Activated CD4-positive, CD25-positive, alpha-beta regulatory T cell (primary cell): ENCODE results near the gene HIP1.
"Not testable (repeated sequence)": the region's sequence is repeated elsewhere in the genome, so short reads cannot be mapped to it uniquely, and the experiment has no call there.

Experiments
- DNase-seq, 4 experiments: peaks; one replicate each; lab custom pipeline; 2025; lab: John Stamatoyannopoulos, UW

Gene HIP1

DNA sequence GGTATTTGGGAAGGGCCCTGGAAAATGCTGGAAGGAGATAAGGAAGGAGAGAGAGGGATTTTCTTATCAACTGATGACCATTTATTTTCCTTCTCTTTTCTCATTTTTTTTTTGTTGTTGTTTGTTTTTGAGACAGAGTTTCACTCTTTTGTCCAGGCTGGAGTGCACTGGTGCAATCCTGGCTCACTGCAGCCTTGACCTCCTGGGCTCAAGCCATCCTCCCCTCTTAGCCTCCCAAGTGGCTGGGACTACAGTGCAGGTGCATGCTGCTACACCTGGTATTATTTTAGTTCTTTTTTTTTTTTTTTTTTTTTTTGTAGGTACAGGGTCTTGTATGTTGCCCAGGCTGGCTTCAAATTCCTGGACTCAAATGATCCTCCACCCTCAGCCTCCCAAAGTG, 52.2 kb downstream of the HIP1 start:
- no peak for DNase-seq

DNA sequence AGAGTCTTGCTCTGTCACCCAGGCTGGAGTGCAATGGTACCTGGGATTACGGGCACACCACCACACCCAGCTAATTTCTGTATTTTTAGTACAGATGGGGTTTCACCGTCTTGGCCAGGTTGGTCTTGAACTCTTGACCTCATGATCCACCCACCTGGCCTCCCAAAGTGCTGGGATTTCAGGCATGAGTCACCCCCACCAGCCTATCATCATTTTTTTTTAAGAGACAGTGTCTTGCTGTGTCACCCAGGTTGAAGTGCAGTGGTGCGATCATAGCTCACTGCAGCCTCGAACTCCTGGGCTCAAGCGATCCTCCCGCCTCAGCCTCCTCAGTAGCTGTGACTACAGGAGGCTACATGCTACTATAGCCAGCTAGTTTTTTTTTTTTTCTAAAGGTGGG, 56.7 kb downstream of the HIP1 start:
- DNase-seq: not testable (repeated sequence)

DNA sequence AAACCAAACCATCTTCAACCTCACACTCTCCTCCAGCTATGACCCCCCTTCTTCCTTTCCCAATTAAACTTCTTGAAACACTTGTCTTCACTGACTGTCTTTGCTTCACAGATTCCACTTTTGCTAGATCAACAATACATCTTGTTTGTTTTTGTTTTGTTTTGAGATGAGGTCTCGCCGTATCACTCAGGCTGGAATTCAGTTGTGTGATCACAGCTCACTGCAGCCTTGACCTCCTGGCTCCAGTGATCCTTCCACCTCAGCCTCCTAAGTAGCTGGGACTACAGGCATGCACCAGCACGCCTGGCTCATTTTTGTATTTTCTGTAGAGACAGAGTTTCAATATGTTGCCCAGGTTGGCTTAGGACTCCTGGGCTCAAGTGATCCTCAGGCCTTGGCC, 59.7 kb downstream of the HIP1 start:
- DNase-seq: no peak

DNA sequence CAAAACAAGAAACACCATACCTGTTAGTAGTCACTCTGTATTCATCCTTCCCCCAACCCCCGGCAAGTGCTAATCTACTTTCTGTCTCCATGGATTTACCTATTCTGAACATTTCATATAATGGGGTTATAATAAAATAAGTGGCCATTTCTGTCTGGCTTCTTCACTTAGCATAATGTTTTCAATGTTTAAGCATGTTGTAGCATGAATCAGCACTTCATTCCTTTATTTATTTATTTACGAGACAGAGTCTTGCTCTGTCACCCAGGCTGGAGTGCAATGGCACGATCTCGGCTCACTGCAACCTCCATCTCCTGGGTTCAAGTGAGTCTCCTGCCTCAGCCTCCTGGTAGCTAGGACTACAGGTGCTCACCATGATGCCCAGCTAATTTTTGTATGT, 69.2 kb downstream of the HIP1 start:
- no peak for DNase-seq

DNA sequence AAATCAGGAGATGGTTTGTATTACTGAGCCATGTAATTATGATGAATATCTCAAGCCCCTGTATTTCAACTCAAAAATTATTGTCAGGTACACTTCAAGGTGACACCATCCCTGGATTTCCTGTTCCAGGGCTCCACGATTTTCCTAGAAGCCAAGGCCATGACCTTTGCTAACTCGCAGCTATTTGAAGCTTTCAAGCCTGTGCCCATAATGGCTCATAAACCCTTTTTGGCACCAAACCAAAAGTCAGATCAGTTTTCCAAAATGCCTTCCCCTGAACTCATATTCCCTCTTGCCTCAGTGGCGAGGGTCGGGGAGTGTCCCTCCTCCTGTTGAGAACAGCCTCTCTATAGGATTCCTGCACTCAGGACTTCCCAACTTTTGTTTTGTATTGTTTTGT, 70.8 kb downstream of the HIP1 start:
- no peak for DNase-seq

DNA sequence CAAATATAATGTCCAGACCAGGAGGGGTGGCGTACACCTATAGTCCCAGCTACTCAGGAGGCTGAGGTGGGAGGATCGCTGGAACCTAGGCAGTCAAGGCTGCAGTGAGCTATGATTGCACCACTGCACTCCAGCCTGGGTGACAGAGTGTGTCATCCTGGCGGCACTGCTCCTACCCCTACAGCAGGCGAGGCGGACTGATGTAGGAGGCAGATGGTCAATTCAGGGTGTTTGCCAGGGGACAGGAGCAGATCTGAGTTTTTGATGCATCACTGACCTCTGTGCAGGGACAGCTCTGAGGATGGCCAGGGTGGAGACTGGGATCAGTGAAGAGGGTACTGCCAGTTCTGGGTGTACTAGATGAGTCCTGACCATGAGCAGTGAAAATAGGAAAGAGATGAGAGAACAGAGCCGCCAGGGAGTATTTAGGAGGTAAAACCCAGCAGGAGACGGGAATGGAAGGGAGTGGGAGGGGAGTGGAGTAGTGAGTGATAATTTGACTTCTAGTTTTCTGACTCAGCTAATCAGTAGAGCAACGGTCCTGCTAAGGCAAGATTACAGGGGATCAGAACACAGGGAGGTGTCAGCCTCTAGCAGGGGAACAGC, 75.3 kb downstream of the HIP1 start:
- no peak for DNase-seq

DNA sequence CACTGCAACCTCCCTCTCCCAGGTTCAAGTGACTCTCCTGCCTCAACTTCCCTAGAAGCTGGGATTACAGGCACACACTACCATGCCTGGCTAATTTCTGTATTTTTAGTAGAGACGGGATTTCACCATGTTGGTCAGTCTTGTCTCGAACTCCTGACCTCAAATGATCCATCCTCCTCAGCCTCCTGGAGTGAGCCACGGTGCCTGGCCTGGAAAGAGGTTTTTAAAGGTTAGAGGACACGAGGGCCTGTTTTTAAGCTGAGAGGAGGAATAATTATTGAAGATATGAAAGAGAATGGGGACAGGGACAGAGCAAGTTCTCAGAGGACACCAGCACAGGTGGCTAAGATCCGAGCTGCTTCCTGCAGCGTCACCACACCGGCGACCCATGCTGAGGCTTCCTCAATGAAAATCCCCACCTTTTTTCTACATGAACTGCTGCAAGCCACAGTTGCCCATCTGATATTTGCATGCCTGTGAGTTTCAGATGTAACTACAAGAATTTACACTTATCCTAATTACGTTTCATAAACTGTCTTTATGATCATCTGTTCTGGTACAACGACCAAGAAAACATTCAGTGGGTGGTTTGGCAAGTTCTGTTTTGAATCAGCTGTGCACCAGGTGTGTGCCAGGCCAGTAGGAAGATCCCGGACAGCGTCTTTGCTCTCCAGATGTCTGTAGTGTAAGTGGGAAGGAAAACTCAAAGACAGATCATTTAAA, 76.0 kb downstream of the HIP1 start:
- DNase-seq: no peak

DNA sequence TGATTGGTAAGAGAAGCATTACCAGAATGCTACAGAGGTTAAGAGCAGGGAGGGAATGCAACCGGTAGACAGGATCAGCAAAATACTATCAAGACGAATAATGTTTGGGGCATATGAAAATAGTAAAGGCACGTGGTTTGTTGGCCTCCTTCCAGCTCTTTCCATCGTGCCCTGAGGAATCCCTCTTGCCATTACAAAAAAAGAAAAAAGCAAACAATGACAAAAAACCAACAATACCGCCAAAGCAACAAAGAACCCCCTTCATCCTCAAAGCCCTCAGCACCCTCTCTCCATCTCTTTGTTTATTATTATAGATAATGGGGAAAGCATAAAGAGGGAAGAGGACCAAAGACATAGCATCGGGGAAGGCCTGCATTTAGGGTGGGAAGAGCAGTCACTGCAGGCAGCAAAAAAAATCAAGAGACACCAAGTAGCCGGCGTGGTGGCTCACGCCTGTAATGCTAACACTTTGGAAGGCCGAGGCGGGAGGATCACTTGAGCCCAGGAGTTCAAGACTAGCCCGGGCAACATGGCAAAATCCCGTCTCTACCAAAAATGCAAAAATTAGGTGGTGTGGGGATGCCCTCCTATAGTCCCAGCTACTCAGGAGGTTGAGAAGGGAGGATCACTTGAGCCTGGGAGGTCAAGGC, 78.0 kb downstream of the HIP1 start:
- no peak for DNase-seq

DNA sequence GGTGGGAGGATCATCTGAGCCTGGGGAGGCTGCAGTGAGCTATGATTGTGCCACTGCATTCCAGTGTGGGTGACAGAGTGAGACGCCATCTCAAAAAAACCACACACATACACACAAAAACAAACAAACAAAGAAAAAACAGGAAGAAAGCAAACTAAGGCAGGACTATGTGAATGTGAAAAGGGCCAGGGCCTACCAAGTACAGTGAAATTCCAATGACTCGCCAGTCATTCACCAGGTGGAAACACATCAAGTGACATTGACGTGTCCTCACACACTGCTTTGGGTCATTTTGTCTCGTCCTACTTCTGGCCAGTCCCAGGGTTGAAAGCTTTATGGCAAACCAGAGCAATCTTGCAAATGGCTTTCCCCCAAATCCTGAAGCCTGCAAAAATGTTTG, 79.9 kb downstream of the HIP1 start:
- no peak for DNase-seq

DNA sequence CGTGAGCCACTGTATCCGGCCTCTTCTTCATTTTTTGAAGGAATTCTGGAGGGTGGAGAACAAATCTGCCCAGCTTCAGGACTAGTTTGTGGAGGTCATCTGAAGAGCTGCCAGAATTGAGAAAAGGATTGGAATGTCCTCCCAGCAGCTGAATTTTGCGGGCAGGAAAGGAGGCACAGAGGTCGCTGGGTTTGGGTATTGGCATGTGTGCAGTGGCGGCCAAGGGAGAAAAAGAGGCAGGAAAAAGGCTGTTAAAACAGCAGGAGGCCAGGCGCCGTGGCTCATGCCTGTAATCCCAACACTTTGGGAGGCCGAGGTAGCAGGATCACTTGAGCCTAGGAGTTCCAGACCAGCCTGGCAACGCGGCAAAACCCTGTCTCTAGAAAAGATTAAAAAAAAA, 80.4 kb downstream of the HIP1 start:
- no peak for DNase-seq

DNA sequence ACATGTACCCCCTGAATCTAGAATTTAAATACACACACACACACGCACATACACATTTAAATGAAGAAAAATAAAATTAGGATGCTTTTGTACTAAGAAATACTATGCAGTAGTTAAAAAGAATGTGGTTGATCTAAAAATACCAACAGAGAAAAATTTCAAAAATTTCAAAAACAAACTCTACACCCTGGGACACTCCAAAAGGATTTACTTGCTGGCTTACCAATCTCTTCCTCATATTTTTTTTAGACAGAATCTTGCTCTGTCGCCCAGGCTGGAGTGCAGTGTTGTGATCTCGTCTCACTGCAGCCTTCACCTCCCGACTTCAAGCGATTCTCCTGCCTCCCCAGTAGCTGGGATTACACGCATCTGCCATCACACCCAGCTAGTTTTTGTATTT, 80.9 kb downstream of the HIP1 start:
- DNase-seq: no peak

DNA sequence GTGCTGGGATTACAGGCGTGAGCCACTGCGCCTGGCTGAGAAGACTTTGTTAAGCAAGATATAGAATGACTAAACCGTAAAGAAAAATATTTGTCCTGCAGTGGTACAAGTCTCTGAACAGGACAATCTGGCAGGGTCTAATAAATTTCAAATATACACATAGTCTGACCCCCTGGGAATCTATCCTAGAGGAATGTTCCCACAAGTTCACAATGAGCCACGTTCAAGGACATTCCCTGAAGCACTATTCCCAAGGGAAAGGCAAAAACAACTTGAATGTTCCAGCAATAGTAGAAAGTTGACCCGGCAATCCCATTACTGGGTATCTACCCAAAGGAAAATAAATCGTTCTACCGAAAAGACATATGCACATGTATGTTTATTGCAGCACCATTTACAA, 82.0 kb downstream of the HIP1 start:
- no peak for DNase-seq

DNA sequence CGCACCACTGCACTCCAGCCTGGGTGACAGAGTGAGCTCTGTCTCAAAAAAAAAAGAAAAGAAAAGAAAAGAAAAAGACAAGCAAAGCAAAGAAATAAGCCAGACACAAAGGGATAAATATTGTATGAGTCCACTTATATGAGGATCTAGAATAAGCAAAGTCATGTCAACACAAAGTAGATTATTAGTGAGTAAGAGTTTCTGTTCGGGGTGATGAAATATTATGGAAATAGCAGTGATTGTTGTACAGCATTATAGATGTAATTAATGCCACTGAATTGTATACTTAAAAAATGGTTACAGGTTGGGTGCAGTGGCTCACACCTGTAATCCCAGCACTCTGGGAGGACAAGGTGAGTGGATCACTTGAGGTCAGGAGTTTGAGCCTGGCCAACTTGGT, 83.2 kb downstream of the HIP1 start:
- no peak for DNase-seq

DNA sequence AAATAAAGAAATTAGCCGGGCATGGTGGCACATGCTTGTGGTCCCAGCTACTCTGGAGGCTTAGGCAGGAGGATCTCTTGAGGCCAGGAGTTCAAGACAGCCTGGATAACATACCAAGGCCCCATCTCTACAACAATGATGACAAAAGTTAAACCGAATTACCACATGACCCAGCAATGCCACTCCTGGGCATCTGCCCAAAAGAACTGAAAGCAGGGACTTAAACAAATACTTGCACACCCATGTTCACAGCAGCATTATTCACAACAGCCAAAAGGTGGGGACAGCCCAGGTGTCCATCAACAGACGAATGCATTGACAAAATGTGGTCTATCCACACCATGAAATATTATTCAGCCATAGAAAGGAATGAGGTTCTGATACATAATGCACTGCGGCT, 83.9 kb downstream of the HIP1 start:
- no peak for DNase-seq

DNA sequence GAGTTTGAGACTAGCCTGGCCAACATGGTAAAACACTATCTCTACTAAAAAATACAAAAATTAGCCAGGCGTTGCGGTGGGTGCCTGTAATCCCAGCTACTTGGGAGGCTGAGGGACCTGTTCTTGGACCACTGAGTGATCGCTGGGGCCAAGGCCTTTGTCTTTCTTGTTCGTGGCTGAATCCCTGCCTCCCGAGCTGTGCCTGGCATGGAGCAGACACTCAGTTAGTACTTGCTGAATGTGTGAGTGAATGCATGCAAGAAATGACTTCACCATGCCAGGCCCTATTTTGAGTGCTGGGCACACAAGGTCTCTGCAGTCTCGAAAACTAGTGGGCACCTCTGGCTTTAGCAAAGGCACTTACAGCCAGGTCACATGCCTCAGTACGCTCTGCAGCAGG, 85.1 kb downstream of the HIP1 start:
- no peak for DNase-seq

DNA sequence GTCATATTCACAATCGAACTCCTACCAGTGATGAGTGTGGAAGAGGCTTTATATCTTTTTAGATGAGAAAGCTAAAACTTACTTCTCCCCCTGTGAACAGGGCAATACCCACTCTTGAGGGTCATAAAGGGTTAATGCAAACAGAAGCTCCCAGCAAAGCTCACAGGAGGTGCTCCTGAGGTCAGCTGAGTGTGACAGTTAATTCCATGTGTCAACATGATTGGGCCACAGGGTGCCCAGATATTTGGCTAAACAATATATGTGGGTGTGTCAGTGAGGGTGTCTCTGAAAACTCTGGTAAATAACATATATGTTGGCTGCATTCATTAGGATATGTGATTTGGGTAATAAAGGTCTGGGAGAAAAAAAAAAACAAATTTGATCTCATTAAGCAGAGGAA, 86.0 kb downstream of the HIP1 start:
- no peak for DNase-seq

DNA sequence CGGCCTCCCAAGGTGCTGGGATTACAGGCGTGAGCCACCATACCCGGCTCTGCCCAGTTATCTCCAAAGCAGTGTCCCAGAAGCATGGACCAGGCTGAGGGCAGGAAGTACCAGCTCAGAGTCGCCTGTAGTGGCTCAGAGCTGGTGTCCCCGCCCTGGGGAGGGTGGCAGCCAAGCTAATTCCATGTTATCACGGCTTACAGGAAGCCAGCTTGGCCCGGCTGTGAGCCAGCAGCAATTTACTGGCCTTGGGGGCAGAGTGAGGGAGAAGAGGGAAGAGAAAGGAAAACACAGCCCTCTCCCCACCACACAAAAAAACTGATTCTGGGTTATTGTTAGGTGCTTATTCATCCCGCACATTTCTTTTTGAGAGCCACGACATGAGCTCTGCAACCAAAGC, 88.1 kb downstream of the HIP1 start:
- no peak for DNase-seq

DNA sequence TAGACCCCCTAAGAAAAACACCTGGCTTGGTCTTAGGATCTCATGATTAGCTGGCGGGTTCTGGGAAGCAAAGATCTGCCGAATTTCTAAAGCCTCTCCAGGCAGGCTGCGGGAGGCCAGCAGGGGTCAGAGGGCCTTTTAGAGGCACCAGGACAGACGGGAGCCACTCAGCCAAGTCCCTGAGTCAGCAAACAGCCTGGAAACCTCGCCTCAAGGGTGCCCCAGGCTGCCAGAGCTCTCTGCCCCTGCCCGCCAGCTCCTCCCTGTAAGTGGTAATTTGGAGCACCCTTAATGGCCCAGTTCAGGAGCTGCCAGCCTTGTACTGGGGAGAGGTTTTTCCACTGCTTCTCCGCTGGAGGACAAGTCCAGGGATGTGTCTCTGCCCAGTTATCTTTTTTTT, 88.7 kb downstream of the HIP1 start:
- no peak for DNase-seq

DNA sequence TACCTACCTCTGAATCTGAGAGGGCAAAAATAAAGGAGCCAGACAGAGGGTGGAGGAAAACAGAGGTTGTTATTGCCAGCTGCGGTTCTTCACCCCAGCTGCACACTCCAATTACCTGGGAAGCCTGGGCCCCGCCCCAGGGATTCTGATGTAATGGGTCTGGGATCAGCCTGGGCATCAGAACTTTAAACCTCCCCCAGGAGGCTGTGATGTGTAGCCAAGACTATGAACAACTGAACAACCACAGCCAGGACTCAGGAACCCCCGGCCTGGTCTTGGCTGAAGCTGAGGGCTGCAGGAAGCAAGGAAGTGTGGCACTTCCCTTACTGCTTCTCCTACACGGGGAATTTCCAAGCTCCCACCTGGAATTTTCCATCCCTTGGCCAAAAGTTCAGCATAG, 89.3 kb downstream of the HIP1 start:
- no peak for DNase-seq

DNA sequence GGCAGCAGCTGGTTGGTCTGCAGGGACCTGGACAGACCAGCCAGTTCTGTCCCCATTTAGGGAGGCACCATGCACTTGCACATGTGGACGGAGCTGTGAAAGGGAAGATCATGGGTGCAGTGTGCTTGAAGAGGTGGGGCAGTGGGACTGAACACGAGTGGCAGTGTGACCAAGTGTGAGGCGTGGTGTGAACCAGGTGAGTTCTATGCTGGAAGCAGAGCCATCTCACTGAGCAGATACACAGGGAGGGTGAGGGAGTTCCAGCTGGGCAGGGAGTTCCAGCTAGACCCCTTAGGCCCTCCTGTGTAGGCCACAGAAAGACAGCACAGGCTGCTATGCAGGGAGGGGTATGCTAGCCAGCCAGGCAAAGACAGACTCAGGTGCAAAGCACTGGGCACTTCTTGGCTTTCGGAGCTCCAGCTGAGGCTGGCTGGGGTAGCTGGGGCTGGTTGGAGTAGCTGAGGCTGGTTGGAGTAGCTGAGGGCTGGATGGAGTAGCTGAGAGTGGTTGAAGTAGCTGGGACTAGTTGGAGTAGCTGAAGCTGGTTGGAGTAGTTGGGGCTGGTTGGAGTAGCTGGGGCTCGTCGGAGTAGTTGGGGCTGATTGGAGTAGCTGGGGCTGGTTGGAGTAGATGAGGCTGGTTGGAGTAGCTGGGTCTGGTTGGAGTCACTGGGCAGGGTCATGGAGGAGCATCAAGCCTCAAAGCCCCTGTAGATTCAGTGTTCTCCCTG, 90.9 kb downstream of the HIP1 start:
- no peak for DNase-seq

DNA sequence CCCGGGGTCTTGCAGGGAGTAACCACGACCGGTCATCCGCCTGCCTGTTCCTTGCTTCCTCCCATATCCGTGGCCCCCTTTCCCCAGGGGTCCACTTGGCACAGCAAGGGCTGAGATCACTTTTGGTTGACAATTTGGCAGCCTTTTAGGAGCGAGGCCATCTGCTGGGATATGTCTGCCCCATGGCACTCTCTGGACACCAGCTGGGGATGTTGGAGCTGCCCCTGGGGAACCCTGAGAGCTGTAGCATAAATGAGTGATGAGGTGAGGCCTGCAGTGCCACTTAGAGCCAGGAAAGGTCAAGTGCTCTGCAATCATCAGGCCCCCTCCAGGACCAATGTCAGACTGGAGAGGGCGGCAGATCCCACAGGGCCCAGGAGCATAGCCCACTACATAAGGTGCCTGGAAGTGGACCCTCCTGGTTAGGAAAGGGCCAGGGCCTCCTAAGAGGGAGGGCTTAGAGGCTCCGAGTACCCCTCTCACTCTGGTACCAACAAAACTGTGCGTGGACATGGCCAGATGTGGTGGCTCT, 92.1 kb downstream of the HIP1 start:
- no peak for DNase-seq

DNA sequence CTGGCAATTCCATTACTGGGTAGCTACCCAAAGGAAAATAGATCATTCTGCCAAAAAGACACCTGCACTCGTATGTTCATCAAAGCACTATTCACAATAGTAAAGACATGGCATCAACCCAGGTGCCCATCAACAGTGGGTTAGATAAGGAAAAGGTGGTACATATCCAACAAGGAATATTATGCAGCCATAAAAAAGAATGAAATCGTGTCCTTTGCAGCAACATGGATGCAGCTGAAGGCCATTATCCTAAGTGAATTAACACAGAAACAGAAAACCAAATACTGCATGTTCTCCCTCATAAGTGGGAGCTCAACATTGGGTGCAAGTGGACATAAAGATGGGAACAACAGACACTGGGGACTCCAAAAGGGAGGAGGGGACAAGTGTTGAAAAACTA, 93.2 kb downstream of the HIP1 start:
- DNase-seq: no peak

DNA sequence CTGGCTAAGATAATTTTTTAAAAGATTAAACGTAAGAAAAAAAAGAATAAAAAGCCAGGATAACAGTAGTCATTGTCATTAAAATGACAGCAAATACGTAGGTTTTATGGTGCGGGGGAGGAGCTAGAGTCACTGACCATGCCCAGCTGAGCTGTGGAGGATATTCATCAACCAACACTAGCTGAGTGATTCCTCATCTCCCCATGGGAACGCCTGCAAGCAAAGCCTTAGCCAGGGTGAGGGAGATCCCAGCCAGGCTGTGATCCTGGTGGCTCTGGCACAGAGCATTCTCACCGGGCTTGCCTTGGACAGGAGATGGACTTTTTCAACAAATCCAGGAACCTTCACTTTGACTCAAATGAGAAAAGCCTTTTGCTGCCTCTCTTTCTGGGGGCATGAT, 94.2 kb downstream of the HIP1 start:
- no peak for DNase-seq
